PC-9 (cell line): Measurements from ENCODE around the gene NOM1.

Source experiments
- EZH2 ChIP-seq: fragments of 200-600 bp; sonication (generic); IDR thresholded peaks from 2 replicates; pipeline ENCODE4 v1.8.0; 2017; ENCODE audit warnings: antibody characterized with exemption, low read depth
- TF ChIP-seq, protein P1 (sequence below): fragments of 200-600 bp; sonication (generic); conservative IDR thresholded peaks from 2 replicates; pipeline ENCODE4 v1.6.1; 2017; ENCODE audit warnings: mixed run types, antibody characterized with exemption, mild to moderate bottlenecking, moderate library complexity

DNA sequence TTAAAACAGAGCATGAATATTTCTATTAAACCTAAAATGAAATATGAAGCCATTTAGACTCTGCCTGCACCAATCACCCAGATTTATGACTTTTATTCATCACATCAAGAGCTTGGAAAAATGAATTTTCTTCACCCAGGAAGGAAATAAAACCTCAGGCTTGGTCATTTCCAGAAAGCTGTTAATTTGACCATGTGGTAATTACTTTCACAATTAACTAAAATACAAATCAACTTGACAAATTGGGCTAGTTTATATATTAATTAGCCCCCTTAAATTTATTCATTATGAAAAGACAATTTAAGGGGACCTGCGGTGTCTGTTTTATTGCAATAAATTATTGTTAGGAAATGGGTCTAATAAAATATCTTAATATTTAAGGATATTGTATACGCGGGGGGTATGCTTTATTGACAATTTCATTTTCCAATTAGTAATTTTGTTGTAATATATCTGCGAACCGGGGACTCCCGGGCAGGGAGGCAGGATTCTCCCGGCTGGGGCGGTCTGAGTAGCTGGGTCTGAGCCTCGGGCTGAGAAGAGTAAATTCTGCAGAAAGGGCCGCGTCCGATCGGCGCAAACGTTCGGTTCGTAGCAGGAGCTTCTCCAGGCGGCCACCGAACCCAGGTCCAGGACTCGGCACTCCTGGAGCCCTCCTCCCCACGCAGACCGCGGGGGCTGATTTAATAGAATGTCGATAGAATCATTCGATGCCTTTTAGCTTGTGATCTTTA is 70.4 kb downstream of the NOM1 start:
- TF ChIP-seq, protein P1, sequence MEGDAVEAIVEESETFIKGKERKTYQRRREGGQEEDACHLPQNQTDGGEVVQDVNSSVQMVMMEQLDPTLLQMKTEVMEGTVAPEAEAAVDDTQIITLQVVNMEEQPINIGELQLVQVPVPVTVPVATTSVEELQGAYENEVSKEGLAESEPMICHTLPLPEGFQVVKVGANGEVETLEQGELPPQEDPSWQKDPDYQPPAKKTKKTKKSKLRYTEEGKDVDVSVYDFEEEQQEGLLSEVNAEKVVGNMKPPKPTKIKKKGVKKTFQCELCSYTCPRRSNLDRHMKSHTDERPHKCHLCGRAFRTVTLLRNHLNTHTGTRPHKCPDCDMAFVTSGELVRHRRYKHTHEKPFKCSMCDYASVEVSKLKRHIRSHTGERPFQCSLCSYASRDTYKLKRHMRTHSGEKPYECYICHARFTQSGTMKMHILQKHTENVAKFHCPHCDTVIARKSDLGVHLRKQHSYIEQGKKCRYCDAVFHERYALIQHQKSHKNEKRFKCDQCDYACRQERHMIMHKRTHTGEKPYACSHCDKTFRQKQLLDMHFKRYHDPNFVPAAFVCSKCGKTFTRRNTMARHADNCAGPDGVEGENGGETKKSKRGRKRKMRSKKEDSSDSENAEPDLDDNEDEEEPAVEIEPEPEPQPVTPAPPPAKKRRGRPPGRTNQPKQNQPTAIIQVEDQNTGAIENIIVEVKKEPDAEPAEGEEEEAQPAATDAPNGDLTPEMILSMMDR = no peak
- no peak for TF ChIP-seq EZH2
